ENCODE results near the gene HPDL.

GRCh38 chr1:45346473-45346872 lies 19.8 kb downstream of the HPDL start:
- TF ChIP-seq, protein P1, sequence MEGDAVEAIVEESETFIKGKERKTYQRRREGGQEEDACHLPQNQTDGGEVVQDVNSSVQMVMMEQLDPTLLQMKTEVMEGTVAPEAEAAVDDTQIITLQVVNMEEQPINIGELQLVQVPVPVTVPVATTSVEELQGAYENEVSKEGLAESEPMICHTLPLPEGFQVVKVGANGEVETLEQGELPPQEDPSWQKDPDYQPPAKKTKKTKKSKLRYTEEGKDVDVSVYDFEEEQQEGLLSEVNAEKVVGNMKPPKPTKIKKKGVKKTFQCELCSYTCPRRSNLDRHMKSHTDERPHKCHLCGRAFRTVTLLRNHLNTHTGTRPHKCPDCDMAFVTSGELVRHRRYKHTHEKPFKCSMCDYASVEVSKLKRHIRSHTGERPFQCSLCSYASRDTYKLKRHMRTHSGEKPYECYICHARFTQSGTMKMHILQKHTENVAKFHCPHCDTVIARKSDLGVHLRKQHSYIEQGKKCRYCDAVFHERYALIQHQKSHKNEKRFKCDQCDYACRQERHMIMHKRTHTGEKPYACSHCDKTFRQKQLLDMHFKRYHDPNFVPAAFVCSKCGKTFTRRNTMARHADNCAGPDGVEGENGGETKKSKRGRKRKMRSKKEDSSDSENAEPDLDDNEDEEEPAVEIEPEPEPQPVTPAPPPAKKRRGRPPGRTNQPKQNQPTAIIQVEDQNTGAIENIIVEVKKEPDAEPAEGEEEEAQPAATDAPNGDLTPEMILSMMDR (IDR thresholded peaks at IDR 0.05): no peak
- TF ChIP-seq POLR2A (IDR thresholded peaks at IDR 0.05): no peak
- TF ChIP-seq POLR2AphosphoS5 (IDR thresholded peaks at IDR 0.05): no peak
